UCSD-AML1 (cell line): ENCODE data around the gene ALG12.

Experiments used
- DNase-seq: peaks from one replicate; lab custom pipeline; 2025; ENCODE audit not compliant: unreplicated experiment; lab: John Stamatoyannopoulos, UW

ALG12 gene

DNA sequence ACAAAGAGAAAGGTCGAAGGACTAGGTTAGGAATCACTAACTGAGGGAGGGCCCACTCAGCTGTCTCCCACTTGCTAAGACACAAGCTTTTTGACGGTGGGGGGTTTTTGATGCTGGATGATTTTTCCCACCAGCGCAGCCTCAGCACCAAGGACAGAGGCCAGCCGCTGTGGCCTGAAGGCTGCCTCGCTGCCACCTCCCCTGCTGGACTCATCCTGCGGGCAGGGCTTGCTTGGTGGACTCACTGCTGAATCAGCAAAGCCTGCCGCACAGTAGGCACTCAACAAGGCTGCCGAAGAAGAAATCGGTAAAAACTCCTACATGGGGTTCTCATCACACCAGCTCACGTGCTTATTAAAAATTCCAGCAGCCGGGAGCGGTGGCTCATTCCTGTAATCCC lies 2.6 kb downstream of the ALG12 start:
- DNase-seq = no peak

- DNase-seq = no peak
Measured at GRCh38 chr22:49914256-49914655, 4.0 kb downstream of the ALG12 start.

DNA sequence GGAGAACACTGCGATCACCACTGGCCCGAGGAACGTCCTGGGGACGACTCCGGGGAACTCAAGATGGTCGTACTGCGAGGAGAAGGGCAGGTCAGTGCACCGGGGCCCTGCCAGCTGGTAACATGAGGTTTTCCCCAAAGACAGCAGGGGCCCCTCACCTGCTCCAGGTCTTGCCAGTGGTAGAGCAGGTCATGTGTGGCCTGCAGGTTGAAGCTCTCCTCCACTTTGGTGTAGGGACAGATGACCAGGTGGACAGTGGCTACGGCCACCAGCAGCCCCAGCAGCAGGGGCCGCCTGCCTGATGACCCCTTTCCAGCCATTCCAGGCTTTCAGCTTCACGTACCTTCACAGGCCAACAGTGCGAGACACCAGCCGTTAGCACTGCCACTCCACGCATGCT lies 4.8 kb downstream of the ALG12 start:
- DNase-seq = no peak

- DNase-seq = no peak
Measured at GRCh38 chr22:49913026-49913425, 5.2 kb downstream of the ALG12 start.

DNA sequence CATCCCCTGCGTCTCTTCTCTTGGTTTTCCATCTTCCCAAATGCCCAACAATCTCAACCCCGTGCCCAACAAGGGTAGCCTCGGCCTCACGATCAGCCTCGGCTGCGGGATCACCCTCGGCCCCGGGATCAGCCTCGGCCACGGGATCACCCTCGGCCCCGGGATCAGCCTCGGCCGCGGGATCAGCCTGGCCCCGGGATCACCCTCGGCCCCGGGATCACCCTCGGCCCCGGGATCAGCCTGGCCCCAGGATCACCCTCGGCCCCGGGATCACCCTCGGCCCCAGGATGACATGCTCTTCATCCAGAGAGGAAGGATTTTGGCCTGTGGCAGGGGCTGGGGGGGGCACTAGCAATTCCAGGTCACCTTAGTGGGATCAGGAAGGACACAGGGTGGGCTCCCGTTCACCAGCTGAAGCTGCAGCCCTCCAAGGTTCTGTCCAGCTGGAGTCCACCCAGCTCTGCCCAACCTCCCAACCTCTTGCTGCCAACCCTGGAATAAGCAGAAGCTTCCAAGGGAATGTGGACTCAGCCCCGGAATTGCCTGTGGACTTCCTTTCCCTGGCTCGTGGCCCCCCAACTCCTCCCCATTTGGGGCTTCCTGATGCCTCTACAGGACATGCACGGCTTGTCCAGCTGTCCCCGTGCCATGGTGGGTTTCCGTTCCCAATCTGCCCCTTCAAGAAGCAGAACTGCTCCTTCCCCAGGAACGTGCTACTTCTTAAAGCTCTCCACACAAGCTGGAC lies 6.2 kb downstream of the ALG12 start:
- no peak for DNase-seq

- DNase-seq = no peak
Measured at GRCh38 chr22:49910229-49911155, 7.7 kb downstream of the ALG12 start.

DNA sequence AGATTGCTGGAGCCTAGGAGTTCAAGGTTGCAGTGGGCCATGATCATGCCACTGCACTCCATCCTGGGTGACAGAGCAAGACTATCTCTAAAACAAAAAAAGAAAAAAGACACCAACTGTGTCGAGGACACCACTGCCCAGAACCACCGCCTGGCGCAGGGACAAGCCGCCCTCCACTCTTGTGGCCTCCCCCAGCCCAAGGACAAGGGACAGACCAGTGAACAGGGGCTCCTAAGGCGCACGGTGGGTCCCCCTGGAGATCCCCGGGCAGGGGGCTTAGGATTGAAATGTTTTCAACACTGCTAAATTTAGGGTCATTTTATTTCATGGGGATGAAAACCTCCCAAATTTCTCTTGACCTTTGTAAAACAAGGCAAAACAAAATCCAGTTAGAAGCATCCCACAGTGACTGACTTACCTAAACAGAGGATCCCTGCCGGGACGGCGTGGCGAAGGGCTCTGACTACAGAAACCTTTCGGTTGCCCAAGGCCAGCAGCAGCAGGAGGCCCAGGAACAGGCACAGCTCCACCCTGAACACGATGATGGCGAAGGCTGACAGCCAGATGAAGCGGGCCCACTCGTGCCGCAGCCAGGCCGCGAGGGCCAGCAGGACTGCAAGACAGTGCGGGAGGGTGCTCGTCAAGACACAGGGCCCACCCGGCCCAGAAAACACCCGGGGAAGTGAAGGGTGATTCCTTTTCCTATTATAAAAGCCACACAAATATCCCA lies 8.6 kb downstream of the ALG12 start:
- DNase-seq = no peak

DNA sequence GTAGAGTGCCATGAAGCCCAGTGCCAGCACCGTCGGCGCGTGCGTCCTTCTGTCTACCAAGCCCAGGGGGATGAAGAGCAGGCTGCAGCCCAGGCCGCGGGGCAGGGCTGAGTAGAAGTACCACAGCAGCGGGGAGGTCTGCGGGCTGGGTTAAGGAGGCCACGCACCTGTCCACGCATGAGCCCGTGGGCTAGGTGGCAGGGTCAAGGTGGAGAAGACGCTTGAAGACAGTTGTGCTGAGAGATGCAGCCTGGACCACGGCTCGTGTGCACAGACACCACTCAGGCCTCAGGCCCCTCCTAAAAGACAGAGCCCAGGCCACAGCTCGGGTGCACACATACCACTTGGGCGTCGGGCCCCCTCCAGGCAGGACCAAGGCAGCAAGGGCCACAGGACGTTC lies 10.4 kb downstream of the ALG12 start:
- no peak for DNase-seq

GRCh38 chr22:49906799-49907290 lies 11.4 kb downstream of the ALG12 start:
- no peak for DNase-seq

DNA sequence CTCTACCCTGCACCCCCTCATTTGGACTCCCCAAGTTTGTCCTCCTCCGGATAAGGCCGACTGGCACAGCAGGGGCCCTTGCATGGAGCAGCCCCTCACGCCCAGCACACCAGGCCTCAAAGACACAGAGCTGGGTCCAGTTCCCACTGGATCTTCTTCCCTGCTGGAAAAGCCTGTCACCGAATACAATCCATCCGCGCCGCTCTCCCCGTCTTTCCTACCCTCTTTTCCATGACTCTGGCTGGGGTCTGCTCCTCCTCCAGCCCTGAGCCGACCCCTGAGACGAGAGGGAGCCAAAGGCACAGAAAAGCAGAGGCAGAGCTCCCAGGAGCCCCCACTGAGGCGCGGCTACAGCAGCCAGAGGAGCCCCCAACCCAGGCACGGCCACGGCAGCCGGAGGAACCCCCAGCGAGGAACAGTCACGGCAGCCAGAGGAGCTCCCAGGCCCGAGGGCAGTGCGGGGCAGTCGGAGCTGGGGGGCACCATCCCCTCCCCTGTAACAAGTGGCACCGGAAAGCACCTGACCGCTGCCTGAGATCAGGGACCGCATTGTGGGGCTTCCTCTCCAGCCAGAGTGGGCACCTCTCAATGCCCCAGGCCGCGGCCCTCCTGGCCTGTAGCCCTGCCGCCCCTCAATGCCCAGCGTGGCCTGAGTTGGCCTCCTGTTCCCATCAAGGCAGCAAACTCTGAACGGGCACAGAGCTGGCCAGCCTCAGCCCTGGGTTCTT lies 12.0 kb downstream of the ALG12 start:
- DNase-seq = no peak

DNA sequence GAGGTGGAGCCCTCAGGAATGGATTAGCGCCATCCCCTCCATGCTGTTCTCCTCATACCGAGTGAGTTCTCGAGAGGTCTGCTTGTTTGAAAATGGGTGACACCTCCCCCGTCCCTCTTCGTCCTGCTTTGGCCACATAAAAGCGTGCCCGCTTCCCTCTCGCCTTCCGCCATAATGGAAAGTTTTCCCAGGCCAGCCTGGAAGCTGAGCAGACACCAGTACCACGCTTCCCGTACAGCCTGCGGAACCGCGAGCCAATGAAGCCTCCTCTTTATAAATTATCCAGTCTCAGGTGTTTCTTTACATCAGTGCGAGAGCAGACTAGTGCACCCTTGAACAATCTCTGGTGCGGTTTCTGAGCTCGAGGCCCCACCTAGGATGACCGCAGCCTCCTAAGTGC lies 12.8 kb downstream of the ALG12 start:
- DNase-seq = no peak

- no peak for DNase-seq
Measured at GRCh38 chr22:49904040-49904369, 14.2 kb downstream of the ALG12 start.

GRCh38 chr22:49903322-49904039 lies 14.8 kb downstream of the ALG12 start:
- no peak for DNase-seq

GRCh38 chr22:49901457-49901856 lies 16.8 kb downstream of the ALG12 start:
- DNase-seq = no peak

DNA sequence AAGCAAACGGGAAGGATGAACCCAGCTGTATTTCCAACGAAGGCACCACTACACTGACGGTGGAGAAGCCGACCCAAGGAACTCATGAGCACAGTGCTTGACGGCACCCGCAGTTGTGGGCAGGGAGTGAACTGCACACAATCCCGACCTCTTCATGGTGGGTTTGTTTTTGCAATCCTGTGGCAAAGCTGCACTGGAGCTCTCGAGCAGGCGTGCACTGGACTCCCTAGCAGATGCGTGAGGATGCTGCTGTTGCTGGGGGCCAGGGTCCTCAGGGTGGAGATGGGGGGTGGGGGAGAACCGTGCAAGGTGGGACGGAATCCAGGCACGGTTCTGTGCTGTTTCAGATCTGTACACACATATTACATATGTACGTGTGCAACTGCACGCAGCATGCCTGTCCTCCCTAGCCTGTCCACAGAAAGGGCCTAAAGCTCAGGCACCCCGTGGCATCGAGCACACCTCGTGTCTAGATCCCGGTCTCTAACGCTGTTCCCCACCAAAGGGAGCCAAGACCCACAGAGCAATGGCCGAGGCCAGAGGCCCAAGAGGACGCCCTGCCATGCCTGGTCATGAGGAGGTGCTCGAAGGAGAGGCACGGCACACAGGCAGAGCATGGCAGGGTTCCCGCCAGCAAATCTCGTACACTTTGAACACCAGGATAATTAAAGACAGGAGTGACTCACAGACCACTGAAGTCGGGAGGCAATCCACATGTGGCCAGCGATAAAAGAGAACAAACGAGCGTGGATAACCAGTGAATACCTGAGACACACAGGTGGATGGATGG lies 17.6 kb downstream of the ALG12 start:
- DNase-seq = no peak

- no peak for DNase-seq
Measured at GRCh38 chr22:49899530-49899929, 18.7 kb downstream of the ALG12 start.

- no peak for DNase-seq
Measured at GRCh38 chr22:49897015-49897684, 21.1 kb downstream of the ALG12 start.

- no peak for DNase-seq
Measured at GRCh38 chr22:49896201-49896600, 22.0 kb downstream of the ALG12 start.
